Measurements from ENCODE around the gene EXOSC9. TPM values are rescaled to one million over a fixed set of nuclear protein-coding genes. Genes with fewer than 3 reads are reported as not detected.
A peak's percentile ranks its signal among the peaks of the same experiment; 100 is the strongest.

The EXOSC9 gene
- total and polyA plus RNA-seq, 10 of the 15 experiments (the other 5 are each of a cell fraction or from before 2014, with no cell fraction given), result 49.0 to 131 (median 85.4) TPM

- no peak for TF ChIP-seq HDAC2 (IDR thresholded peaks at IDR 0.05)
- TF ChIP-seq RFX5 (IDR thresholded peaks at IDR 0.05; ENCODE audit: low read depth, low read length), result no peak
- TF ChIP-seq, protein P1, sequence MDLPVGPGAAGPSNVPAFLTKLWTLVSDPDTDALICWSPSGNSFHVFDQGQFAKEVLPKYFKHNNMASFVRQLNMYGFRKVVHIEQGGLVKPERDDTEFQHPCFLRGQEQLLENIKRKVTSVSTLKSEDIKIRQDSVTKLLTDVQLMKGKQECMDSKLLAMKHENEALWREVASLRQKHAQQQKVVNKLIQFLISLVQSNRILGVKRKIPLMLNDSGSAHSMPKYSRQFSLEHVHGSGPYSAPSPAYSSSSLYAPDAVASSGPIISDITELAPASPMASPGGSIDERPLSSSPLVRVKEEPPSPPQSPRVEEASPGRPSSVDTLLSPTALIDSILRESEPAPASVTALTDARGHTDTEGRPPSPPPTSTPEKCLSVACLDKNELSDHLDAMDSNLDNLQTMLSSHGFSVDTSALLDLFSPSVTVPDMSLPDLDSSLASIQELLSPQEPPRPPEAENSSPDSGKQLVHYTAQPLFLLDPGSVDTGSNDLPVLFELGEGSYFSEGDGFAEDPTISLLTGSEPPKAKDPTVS (IDR thresholded peaks at IDR 0.05; ENCODE audit: low read depth, low read length), result no peak
- no peak for TF ChIP-seq ASH2L (IDR thresholded peaks at IDR 0.05; ENCODE audit: borderline replicate concordance, low read depth)
- TF ChIP-seq LARP7 (IDR thresholded peaks at IDR 0.05), result no peak
- peak; percentile 88 for TF ChIP-seq MYB (IDR thresholded peaks at IDR 0.05; ENCODE audit: borderline replicate concordance, low read depth, low read length)
- TF ChIP-seq DPF2 (IDR thresholded peaks at IDR 0.05), result 0 out of 2 replicates have a peak, but pooled peaks have one; percentile 49
- TF ChIP-seq, protein P2, sequence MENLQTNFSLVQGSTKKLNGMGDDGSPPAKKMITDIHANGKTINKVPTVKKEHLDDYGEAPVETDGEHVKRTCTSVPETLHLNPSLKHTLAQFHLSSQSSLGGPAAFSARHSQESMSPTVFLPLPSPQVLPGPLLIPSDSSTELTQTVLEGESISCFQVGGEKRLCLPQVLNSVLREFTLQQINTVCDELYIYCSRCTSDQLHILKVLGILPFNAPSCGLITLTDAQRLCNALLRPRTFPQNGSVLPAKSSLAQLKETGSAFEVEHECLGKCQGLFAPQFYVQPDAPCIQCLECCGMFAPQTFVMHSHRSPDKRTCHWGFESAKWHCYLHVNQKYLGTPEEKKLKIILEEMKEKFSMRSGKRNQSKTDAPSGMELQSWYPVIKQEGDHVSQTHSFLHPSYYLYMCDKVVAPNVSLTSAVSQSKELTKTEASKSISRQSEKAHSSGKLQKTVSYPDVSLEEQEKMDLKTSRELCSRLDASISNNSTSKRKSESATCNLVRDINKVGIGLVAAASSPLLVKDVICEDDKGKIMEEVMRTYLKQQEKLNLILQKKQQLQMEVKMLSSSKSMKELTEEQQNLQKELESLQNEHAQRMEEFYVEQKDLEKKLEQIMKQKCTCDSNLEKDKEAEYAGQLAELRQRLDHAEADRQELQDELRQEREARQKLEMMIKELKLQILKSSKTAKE (IDR thresholded peaks at IDR 0.05; ENCODE audit: low read depth, poor library complexity, severe bottlenecking), result no peak
- no peak for TF ChIP-seq ATF2 (IDR thresholded peaks at IDR 0.05; ENCODE audit: low read length)
- TF ChIP-seq POLR2AphosphoS2 (IDR thresholded peaks at IDR 0.05; ENCODE audit: low read depth, low read length), result no peak
- TF ChIP-seq NR2F1 (conservative IDR thresholded peaks at IDR 0.05), result no peak
- no peak for TF ChIP-seq TCF3 (IDR thresholded peaks at IDR 0.05; ENCODE audit: borderline replicate concordance, insufficient read depth, low read depth, low read length)
- no peak for TF ChIP-seq HDGF (IDR thresholded peaks at IDR 0.05)
- TF ChIP-seq POU2F2 (IDR thresholded peaks at IDR 0.05; ENCODE audit: borderline replicate concordance, low read depth, low read length), result no peak
- TF ChIP-seq SUPT20H (IDR thresholded peaks at IDR 0.05; ENCODE audit: borderline replicate concordance, control insufficient read depth, low read depth, low read length), result no peak
- 0 out of 4 replicates have a peak, but pooled peaks of 1 of the 2 experiments have one; percentile 9 for TF ChIP-seq BHLHE40 (IDR thresholded peaks at IDR 0.05; ENCODE audit: borderline replicate concordance in 1 of 2, low read depth in 2 of 2, low read length in 1 of 2)
- TF ChIP-seq EGR1 (IDR thresholded peaks at IDR 0.05; ENCODE audit: borderline replicate concordance in 1 of 2, low read depth in 2 of 2, low read length in 2 of 2), result no peak
- no peak for TF ChIP-seq EZH2 (IDR thresholded peaks at IDR 0.05; ENCODE audit: borderline replicate concordance, control insufficient read depth, low read depth, low read length)
- no peak for TF ChIP-seq SIX5 (IDR thresholded peaks at IDR 0.05; ENCODE audit: low read depth, low read length, severe bottlenecking)
- TF ChIP-seq, protein P3, sequence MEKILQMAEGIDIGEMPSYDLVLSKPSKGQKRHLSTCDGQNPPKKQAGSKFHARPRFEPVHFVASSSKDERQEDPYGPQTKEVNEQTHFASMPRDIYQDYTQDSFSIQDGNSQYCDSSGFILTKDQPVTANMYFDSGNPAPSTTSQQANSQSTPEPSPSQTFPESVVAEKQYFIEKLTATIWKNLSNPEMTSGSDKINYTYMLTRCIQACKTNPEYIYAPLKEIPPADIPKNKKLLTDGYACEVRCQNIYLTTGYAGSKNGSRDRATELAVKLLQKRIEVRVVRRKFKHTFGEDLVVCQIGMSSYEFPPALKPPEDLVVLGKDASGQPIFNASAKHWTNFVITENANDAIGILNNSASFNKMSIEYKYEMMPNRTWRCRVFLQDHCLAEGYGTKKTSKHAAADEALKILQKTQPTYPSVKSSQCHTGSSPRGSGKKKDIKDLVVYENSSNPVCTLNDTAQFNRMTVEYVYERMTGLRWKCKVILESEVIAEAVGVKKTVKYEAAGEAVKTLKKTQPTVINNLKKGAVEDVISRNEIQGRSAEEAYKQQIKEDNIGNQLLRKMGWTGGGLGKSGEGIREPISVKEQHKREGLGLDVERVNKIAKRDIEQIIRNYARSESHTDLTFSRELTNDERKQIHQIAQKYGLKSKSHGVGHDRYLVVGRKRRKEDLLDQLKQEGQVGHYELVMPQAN (conservative IDR thresholded peaks at IDR 0.05), result no peak
- no peak for TF ChIP-seq STAT3 (IDR thresholded peaks at IDR 0.05; ENCODE audit: low read depth, low read length)
Measured at GRCh38 chr4:121776610-121777401, 24.3 kb upstream of the EXOSC9 start (continued).

Data from GM12878 (cell line).